Umbilical cord (tissue), 2 donors: Measurements from ENCODE around the gene SLC8A2. TPM values are rescaled to one million over a fixed set of nuclear protein-coding genes. Genes with fewer than 3 reads are reported as not detected.

Source experiments
- DNase-seq: peaks from one replicate; pipeline ENCODE4 v3.0.0-alpha.2; 2015; ENCODE audit warnings: low spot score
- total RNA-seq: library from RNA; depleted of rRNA; stranded (reverse); fragments of >200 nt; gene quantifications from one replicate; pipeline ENCODE4 v1.2.3, GENCODE V29; 2014; ENCODE audit warnings: low replicate concordance; ENCODE audit not compliant: insufficient read depth

The SLC8A2 gene, protein sequence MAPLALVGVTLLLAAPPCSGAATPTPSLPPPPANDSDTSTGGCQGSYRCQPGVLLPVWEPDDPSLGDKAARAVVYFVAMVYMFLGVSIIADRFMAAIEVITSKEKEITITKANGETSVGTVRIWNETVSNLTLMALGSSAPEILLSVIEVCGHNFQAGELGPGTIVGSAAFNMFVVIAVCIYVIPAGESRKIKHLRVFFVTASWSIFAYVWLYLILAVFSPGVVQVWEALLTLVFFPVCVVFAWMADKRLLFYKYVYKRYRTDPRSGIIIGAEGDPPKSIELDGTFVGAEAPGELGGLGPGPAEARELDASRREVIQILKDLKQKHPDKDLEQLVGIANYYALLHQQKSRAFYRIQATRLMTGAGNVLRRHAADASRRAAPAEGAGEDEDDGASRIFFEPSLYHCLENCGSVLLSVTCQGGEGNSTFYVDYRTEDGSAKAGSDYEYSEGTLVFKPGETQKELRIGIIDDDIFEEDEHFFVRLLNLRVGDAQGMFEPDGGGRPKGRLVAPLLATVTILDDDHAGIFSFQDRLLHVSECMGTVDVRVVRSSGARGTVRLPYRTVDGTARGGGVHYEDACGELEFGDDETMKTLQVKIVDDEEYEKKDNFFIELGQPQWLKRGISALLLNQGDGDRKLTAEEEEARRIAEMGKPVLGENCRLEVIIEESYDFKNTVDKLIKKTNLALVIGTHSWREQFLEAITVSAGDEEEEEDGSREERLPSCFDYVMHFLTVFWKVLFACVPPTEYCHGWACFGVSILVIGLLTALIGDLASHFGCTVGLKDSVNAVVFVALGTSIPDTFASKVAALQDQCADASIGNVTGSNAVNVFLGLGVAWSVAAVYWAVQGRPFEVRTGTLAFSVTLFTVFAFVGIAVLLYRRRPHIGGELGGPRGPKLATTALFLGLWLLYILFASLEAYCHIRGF
- 4.8 TPM for total RNA-seq

DNA sequence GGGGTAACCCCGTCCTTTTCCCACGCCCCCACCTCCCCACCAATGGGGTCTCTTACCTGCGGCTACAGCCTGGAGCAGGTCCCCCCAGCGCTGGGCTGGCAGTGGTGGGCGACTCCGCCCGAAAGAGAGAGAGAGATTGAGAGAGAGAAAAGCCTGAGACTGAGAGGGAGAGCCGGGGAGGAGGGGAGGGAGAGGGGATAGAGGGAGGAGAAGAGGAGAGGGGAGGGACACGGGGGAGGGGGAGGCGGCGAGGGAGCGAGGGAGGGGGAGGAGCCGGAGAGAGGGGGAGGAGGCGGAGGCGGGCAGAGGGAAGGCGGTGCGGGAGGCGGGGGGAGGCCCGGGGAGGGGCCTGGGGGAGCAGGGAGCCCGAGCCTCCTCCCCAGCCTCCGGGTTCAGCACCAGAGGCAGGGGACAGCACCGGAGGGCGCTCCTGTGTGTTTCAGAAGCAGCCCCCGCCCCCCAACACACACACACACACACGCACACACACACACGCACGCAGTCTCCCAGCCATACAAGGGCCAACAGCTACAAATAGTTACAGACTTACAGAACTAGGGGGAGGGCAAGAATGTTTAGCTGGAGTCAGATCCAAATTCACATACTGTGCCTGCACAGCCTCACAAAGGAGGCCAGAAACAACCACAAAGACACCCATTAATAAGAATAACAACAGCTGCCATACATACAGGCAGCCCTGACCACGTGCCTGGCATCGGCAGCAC is at the start of gene SLC8A2:
Gene SLC8A2 (minus strand): TSS at position 161 of the 725 bp plus-strand sequence. CDS start 5,490 bp downstream, outside the sequence.
- DNase-seq: peak; percentile 88

- no peak for DNase-seq
Observed at GRCh38 chr19:47520839-47521238, 49.1 kb upstream of the SLC8A2 start.

DNA sequence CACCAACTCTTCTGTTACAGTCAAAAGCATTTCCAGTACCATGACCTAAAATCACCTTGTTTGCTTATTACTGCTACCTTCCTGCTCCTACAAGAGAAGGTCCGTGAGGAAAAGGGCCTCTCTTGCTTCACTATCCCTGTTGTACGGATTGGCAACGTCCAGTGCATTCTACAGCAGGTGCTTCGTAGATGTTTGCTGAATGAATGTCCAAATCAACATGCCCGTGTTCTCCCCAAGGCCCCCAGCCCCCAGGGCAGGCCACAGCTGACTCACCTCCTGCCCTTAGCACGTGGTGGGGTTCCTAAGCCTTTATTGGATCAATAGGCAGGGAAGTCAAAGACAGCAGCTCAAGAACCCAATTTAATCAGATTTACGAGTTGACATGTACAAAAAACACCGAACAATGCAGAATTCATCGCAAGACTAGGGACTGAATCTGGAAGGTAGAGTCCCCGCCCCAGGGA is 48.7 kb upstream of the SLC8A2 start:
- no peak for DNase-seq

DNA sequence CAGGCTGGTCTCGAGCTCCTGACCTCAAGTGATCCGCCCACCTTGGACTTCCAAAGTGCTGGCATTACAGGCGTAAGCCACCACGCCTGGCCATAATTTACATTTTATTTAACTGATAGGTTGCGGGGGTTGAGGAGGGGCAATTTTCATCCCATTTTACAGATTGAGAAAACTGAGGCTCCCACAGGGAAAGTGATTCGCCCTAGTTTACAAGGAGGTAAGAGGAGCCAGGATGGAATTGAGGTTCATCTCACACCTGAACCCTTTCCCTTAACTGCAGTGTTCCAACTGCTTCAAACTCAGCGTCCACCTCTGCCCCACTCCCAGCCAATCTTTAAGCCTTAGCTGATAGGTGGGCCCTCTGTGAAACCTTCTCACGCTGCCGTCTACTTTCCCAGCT is 47.2 kb upstream of the SLC8A2 start:
- no peak for DNase-seq

DNA sequence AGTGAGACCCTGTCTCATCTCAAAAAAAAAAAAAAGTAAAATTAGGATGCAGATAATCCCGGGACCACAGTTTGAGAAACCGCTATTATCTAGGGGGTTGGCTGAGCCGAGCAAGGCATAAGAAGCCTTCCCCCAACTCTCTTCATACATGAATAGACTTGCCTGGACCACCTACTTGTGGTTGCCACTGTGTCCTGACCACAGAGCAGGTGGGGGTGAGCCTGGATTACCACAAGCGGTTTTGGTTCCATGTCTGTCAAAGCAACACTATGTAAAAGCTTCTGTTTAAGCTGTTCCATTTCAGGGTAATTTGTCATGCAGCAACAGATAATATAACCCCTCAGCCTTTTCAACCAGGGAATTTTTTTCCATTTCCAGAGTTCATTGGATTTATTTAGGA is 46.4 kb upstream of the SLC8A2 start:
- DNase-seq: no peak

DNA sequence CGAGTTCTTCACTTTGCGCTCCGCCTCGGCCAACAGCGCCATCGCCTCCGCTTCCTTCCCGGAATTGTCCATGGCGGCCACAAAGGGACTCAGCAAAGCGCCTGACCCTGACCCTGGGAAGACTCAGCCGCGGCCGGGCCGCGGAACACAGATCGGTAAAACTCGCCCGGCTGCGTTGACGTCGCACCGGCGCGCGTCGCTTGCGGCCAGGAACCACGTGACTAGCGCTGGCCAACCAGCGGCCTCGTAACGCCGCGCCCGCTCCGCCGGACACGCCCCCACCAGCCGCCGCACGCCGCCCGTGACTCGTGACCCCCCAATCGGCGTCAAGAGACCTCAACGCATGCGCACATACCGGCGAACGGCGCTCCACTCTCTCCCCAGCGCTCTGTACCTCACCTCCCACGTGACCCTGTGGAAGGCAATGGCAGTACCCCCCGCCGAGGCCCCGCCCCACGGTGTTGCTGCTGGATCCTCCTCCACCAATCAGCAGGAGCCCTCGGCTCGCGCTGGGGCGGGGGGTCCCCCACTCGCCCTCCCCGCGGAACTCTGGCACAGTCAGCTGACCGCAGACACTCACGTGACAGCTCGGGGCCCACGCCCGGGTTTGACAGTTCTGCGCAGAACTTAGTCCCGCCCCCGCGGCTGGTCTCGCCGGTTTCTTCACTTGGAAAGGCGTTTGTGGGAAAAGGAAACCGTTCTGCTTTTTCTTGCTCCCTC is 43.3 kb upstream of the SLC8A2 start, which contains the start of gene NAPA:
Gene NAPA (minus strand): TSS at position 195 of the 720 bp plus-strand sequence. CDS start 123 bp downstream, at position 72.
- peak; percentile 100 for DNase-seq

- DNase-seq: no peak
Observed at GRCh38 chr19:47514151-47514868, 42.6 kb upstream of the SLC8A2 start.

DNA sequence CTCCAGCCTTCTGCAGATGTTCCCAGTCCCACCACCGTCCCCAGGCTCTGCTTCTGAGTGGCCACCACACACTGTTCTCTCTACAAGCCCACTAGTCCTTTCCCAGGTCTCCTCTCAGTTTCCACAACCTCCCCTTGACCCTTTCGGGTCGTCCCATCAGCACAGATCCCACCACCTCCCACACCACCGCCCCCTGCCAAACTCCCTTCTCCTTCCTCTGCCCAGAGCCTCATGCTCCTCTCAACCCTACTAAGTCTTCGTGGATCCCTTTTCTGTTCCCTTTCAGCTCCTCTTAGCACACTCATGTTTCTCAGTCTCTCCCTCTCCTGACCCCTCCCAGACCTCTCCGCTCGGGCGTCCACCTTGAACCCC is 41.2 kb upstream of the SLC8A2 start:
- no peak for DNase-seq

- no peak for DNase-seq
Observed at GRCh38 chr19:47512183-47512947, 40.7 kb upstream of the SLC8A2 start.

DNA sequence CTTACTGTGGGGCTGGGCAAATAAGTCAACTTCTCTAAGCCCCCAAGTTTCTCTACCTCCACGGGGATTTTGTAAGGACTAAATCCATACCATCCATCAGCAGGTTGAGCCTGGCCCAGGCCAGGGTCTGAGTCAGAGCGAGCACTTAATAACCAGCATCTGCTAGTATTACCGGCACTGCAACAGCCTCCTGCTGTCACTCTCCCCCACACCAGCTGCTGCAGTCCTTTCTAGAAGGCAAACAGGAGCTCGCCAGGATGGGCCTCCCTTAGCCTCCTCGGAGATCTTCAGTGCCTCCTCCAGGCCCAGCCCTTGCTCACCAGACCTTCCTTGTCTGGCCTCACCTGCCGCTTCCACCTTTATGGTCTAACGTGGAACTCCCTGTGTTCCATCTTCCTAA is 40.0 kb upstream of the SLC8A2 start:
- DNase-seq: no peak

GRCh38 chr19:47511128-47511517 is 39.4 kb upstream of the SLC8A2 start:
- DNase-seq: no peak

DNA sequence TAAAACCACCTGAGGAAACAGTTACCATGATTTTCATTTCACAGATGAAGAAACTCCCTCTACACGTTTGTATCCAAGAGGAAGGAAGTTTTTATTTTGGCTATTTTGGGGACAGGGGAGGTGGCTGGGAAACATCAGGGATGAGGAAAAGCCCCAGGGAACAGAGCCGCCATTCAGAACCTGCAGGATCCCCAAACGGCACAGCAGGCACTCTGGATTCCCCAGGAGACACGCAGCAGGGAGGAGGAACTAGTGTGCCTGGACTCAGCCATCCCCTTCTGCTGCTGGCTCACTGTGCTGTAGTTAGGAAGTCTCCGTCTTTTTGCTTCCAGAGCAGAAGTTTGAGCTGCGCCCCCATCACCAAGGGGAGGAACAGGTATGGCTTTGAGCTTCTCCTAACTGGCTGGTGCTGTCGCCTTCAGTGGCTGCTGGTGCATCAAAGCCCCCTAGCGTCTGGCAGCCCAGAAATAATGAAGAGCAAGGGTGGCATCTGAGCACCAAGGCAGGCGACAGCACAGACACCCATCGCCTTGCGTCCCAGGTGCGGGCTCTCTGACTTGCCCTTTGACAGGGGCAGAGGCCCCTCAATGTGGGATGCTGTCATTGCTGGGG is 38.9 kb upstream of the SLC8A2 start:
- no peak for DNase-seq

DNA sequence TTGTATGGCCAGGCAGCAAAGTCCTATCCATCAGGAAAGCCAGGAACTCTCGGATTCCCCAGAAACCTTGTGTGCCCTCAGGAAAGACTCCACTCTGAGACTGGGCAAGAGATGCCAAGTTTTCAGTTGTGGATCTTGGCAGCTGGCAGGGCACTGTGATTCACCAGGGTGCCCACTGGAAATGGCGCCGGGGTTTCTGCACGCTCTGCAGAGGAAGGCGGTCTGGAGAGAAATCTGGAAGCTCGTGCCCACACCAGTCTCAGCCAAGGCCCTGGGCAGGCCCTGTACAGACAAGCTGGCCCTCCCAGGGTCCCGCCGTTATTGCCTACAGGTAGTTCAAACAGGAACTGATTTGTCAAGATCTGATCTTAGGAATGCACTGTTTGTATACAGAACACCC is 38.3 kb upstream of the SLC8A2 start:
- no peak for DNase-seq

DNA sequence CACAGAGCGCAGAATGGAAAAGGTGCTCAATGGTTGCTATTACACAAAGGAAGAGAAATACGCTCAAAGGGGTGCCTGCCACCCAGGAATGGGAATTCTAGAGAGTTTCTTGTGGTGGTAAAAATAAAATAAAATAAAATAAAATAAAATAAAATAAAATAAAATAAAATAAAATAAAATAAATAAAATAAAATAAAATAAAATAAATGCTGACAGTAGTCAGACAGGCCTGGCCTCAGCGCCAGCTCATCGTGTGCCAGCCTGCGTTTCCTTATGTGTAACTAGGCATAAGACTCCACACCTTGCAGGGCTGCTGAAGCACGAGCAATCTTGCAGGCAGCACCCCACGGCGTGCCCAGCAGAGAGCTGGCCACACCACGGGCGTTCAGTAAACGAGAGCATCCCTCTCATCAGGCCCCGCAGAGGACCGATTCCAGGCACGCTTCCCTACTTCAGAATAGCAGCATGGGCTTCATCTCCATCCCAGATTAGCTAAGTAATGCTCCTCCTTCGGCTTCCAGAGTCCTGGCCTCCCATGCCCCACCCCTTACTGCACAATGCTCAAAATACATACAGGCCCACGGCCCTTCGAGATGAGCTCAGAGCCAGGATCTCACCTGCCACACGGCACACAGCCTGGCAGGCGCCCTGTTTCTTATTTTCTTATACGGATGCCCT is 37.6 kb upstream of the SLC8A2 start:
- no peak for DNase-seq

GRCh38 chr19:47508721-47509120 is 37.0 kb upstream of the SLC8A2 start:
- no peak for DNase-seq

DNA sequence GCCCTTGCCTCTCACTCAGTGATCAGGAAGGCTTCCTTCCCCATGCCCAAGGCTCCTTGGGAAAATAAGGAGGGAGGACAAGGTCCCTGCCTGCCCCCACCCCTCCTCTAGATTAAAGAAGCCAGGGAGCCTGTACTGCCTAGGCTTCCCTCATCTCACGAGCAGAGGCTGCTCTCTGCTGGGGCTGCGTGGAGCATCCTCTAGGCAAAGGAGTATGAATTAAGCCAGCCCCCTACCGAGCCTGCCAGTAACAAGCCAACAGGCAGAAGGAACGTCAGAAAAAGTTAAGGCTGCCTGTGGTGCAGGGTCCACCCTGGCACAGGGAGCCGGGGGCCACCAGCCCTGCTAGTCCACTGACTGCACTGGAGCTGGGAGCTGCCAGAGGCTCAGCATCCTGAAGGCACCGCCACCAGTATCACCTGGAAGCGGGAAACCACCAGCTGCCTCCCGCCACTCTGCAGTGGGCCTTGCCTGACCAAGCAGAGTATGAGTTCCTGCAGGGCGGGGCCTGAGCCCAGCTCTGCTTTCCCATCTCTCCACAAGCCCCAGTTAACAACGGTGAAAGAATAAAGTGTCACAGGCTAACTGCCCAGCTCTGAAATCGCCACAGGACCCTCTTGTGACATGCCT is 36.3 kb upstream of the SLC8A2 start:
- DNase-seq: no peak

- peak; percentile 41 for DNase-seq
Observed at GRCh38 chr19:47507012-47507411, 35.3 kb upstream of the SLC8A2 start.

- no peak for DNase-seq
Observed at GRCh38 chr19:47506459-47506858, 34.8 kb upstream of the SLC8A2 start.
